HepG2 (cell line): ENCODE measurements around the gene HHIPL1. TPM values are rescaled to one million over a fixed set of nuclear protein-coding genes. Genes with fewer than 3 reads are reported as not detected.

Experiments used
- FOXP1 ChIP-seq, 2 experiments: fragments of 450-650 bp in 1 of 2; IDR thresholded peaks; 2 replicates each; pipeline ENCODE4 v1.6.1; 2017 to 2018; ENCODE audit warnings: antibody characterized with exemption in 1 of 2
- KDM5B ChIP-seq: sonication (generic); formaldehyde crosslinking; IDR thresholded peaks from 2 replicates; pipeline ENCODE4 v1.4.0; 2020; ENCODE audit warnings: missing genetic modification reagents, mild to moderate bottlenecking, borderline replicate concordance
- KLF13 ChIP-seq: sonication (generic); formaldehyde crosslinking; IDR thresholded peaks from 2 replicates; pipeline ENCODE4 v1.4.0; 2020; ENCODE audit warnings: mild to moderate bottlenecking, missing genetic modification reagents
- NCOA5 ChIP-seq: sonication (generic); formaldehyde crosslinking; IDR thresholded peaks from 2 replicates; pipeline ENCODE4 v1.4.0; 2020; ENCODE audit warnings: missing genetic modification reagents
- NFE2 ChIP-seq: sonication (generic); formaldehyde crosslinking; IDR thresholded peaks from 2 replicates; pipeline ENCODE4 v1.4.0; 2020; ENCODE audit warnings: missing genetic modification reagents
- ZBTB10 ChIP-seq: sonication (generic); formaldehyde crosslinking; IDR thresholded peaks from 2 replicates; pipeline ENCODE4 v1.4.0; 2020; ENCODE audit warnings: missing genetic modification reagents, borderline replicate concordance
- ZNF543 ChIP-seq: sonication (generic); formaldehyde crosslinking; IDR thresholded peaks from 2 replicates; pipeline ENCODE4 v1.4.0; 2020; ENCODE audit warnings: mild to moderate bottlenecking, missing genetic modification reagents
- polyA plus RNA-seq, 8 experiments: library from polyadenylated mRNA; depleted of rRNA in 3 of 8; stranded (reverse) in 7 of 8; unstranded in 1 of 8; fragments of >200 nt; fragmentation: Illumina TruSeq in 4 of 8; extraction: Trizol in 4 of 8; gene quantifications; 2 replicates each; pipeline versions ENCODE4 v1.2.1 to v1.2.3, GENCODE V29; 2011 to 2016; ENCODE audit warnings: low read depth in 4 of 8, missing spikeins in 1 of 8, mixed read lengths in 1 of 8; ENCODE audit not compliant: insufficient read depth in 1 of 8
- total RNA-seq, 5 experiments: library from RNA; depleted of rRNA; stranded (reverse); fragments of >200 nt; fragmentation: Illumina TruSeq; extraction: Trizol; gene quantifications; 2 replicates each; pipeline ENCODE4 v1.2.3, GENCODE V29; 2016; ENCODE audit warnings: low read depth in 1 of 5

Gene HHIPL1
- total and polyA plus RNA-seq, 2 of the 13 experiments (the other 11 are each of a cell fraction or from before 2014, with no cell fraction given): not detected

- TF ChIP-seq KDM5B (no peak), KLF13 (CRISPR knock-in tag) (no peak), ZNF543 (CRISPR knock-in tag) (no peak), NCOA5 (no peak), NFE2 (CRISPR knock-in tag) (no peak), ZBTB10 (CRISPR knock-in tag) (no peak), FOXP1 (IDR thresholded peaks at IDR 0.05) (no peak), FOXP1 (CRISPR knock-in tag; IDR thresholded peaks at IDR 0.05) (no peak)
These were observed 27.8 kb upstream of the HHIPL1 start (continued) for GRCh38 chr14:99616832-99617800.
